H4 (cell line): ENCODE data around the gene INPP5A. TPM values are rescaled to one million over a fixed set of nuclear protein-coding genes. Genes with fewer than 3 reads are reported as not detected.

Source experiments
- DNase-seq: peaks from one replicate; pipeline ENCODE4 v3.0.0-alpha.2; 2015; ENCODE audit warnings: low spot score
- total RNA-seq: library from RNA; depleted of rRNA; stranded (reverse); fragments of >200 nt; shearing (Covaris generic); gene quantifications from 2 replicates; pipeline ENCODE4 v1.2.3, GENCODE V29; 2014

INPP5A gene
- total RNA-seq, 1 experiment from 2014 or later = 21.0 TPM

GRCh38 chr10:132611026-132611910 is 73.7 kb downstream of the INPP5A start:
- no peak for DNase-seq

- no peak for DNase-seq
Measured at GRCh38 chr10:132611986-132612385, 74.4 kb downstream of the INPP5A start.

GRCh38 chr10:132612571-132613504 is 75.3 kb downstream of the INPP5A start:
- DNase-seq = no peak

- no peak for DNase-seq
Measured at GRCh38 chr10:132613566-132614348, 76.2 kb downstream of the INPP5A start.

- no peak for DNase-seq
Measured at GRCh38 chr10:132614431-132615340, 77.1 kb downstream of the INPP5A start.

GRCh38 chr10:132615341-132616169 is 78.0 kb downstream of the INPP5A start:
- no peak for DNase-seq

GRCh38 chr10:132616170-132616995 is 78.8 kb downstream of the INPP5A start:
- DNase-seq = no peak

- DNase-seq = no peak
Measured at GRCh38 chr10:132616996-132617736, 79.6 kb downstream of the INPP5A start.

- no peak for DNase-seq
Measured at GRCh38 chr10:132617737-132618052, 80.1 kb downstream of the INPP5A start.

- DNase-seq = no peak
Measured at GRCh38 chr10:132618158-132618919, 80.8 kb downstream of the INPP5A start.

- DNase-seq = no peak
Measured at GRCh38 chr10:132619927-132620326, 82.3 kb downstream of the INPP5A start.

GRCh38 chr10:132624061-132624846 is 86.7 kb downstream of the INPP5A start:
- no peak for DNase-seq

GRCh38 chr10:132624847-132625471 is 87.4 kb downstream of the INPP5A start:
- no peak for DNase-seq

GRCh38 chr10:132626019-132626760 is 88.6 kb downstream of the INPP5A start:
- DNase-seq = no peak
